ENCODE results near the gene TXNDC17.
A peak's percentile ranks its signal among the peaks of the same experiment; 100 is the strongest.

The TXNDC17 gene

DNA sequence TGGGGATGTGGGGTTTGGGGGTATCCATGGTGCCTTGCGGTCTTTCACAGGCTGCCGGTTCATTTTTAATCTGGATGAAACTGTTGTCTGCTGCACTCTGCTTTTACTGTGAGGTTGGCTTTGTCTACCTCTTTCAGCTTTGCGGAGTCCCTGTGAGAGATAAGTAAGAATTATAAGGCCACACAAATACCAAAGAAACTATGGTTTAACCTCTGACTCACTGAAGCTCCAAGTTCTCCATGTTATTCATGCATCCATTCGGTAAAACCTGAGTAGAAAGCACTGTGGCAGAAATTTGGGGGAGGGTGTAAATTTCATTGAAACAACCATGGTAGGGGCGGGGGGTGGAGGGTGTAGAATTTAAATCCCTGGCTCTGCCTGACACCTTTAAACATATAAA lies 30.8 kb upstream of the TXNDC17 start:
- DNase-seq (ENCODE audit: low spot score in 2 of 2) = no peak
- ATAC-seq (replicated peaks; ENCODE audit: extremely low read depth, poor library complexity, severe bottlenecking) = no peak
- Mint-ChIP-seq H3K36me3 (ENCODE audit: insufficient read depth) (peaks cover 35% of the 10 kb centered on the region), H3K27ac (ENCODE audit: low read depth) (no peak overlapping the region), H3K9me3 (no peaks in the 10 kb centered on the region), H3K27me3 (no peaks in the 10 kb centered on the region), H3K4me1 (peaks cover 11% of the 10 kb centered on the region), H3K4me3 (no peak overlapping the region)

DNA sequence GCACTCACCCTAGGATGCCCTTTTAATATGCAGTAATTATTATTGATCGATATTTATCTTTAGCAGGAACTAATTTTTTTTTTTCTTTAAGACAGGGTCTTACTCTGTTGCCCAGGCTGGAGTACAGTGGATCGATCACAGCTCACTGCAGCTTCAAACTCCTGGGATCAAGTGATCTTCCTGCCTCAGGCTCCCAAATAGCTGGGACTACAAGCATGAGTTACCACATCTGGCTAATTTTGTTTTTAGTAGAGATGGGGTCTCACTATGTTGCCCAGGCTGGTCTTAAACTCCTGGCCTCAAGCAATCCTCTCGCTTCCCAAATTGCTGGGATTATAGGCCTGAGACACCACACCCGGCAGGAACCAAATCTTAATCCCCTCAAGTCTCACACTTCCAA lies 29.6 kb upstream of the TXNDC17 start:
- Mint-ChIP-seq H3K9me3 (no peaks in the 10 kb centered on the region), H3K4me1 (peaks cover 11% of the 10 kb centered on the region), H3K36me3 (ENCODE audit: insufficient read depth) (peaks cover 27% of the 10 kb centered on the region), H3K27me3 (no peaks in the 10 kb centered on the region), H3K27ac (ENCODE audit: low read depth) (no peak overlapping the region), H3K4me3 (no peak overlapping the region)
- DNase-seq (ENCODE audit: low spot score in 2 of 2) (no peak), ATAC-seq (replicated peaks; ENCODE audit: extremely low read depth, poor library complexity, severe bottlenecking) (no peak)

DNA sequence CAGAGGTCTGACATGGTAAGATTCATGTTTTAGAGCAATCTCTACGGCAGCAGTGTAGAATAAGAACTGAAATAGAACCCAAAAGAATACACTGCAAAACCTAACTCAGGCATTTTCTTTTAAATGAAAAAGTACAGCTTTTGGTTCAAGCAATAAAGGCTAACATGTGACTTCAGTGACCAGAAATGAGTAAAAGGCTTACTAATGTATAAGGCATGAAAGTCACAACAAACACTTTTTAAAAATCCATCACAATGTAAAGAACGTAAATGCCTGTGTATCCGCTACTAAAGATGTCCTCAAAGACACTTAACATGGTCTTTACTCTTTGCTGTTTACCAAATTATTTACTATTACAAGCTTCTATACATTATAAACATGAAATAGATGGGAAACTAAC lies 16.9 kb upstream of the TXNDC17 start:
- peaks cover 12% of the 10 kb centered on the region for H3K4me1 Mint-ChIP-seq
- no peak overlapping the region for H3K4me3 Mint-ChIP-seq
- H3K27ac Mint-ChIP-seq (ENCODE audit: low read depth) = no peak overlapping the region
- DNase-seq (ENCODE audit: low spot score in 2 of 2) (no peak), ATAC-seq (replicated peaks; ENCODE audit: extremely low read depth, poor library complexity, severe bottlenecking) (no peak)
- H3K36me3 Mint-ChIP-seq (ENCODE audit: insufficient read depth) = peaks cover 19% of the 10 kb centered on the region
- no peaks in the 10 kb centered on the region for H3K27me3 Mint-ChIP-seq
- H3K9me3 Mint-ChIP-seq = no peaks in the 10 kb centered on the region

- no peak for DNase-seq (ENCODE audit: low spot score in 2 of 2)
- ATAC-seq (replicated peaks; ENCODE audit: extremely low read depth, poor library complexity, severe bottlenecking) = no peak
- peaks cover 16% of the 10 kb centered on the region for H3K36me3 Mint-ChIP-seq (ENCODE audit: insufficient read depth)
- no peaks in the 10 kb centered on the region for H3K27me3 Mint-ChIP-seq
- no peak overlapping the region for H3K27ac Mint-ChIP-seq (ENCODE audit: low read depth)
- no peaks in the 10 kb centered on the region for H3K9me3 Mint-ChIP-seq
- H3K4me1 Mint-ChIP-seq = peaks cover 24% of the 10 kb centered on the region
- no peak overlapping the region for H3K4me3 Mint-ChIP-seq
These were observed 14.2 kb upstream of the TXNDC17 start for GRCh38 chr17:6626616-6627015.

GRCh38 chr17:6627019-6627418 lies 13.8 kb upstream of the TXNDC17 start:
- Mint-ChIP-seq H3K27ac (ENCODE audit: low read depth) (no peak overlapping the region), H3K27me3 (no peaks in the 10 kb centered on the region), H3K4me3 (no peak overlapping the region), H3K4me1 (peaks cover 24% of the 10 kb centered on the region), H3K36me3 (ENCODE audit: insufficient read depth) (peaks cover 18% of the 10 kb centered on the region), H3K9me3 (no peaks in the 10 kb centered on the region)
- ATAC-seq (replicated peaks; ENCODE audit: extremely low read depth, poor library complexity, severe bottlenecking) (no peak), DNase-seq (ENCODE audit: low spot score in 2 of 2) (no peak)

DNA sequence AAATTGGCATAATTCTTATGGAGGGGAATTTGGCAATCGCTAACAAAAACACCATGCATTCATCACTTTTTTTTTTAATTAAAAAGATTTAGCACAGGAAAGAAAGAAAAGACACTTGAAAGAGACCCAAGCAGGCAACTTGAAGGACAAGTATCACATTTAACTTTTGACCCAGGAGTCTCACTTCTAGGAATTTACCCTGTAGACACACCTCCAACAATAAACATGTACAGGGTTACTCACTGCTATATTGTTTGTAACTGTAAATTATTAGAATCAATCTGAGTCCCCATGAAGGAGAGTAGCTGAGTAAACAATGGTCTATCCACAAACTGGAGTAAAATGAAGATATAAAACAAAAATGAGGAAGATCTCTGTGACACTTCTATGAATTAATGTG lies 10.5 kb upstream of the TXNDC17 start:
- peak overlapping the region; percentile 1 for H3K27ac Mint-ChIP-seq (ENCODE audit: low read depth)
- H3K36me3 Mint-ChIP-seq (ENCODE audit: insufficient read depth) = peaks cover 36% of the 10 kb centered on the region
- DNase-seq (ENCODE audit: low spot score in 2 of 2) (no peak), ATAC-seq (replicated peaks; ENCODE audit: extremely low read depth, poor library complexity, severe bottlenecking) (no peak)
- H3K27me3 Mint-ChIP-seq = no peaks in the 10 kb centered on the region
- H3K4me3 Mint-ChIP-seq = no peak overlapping the region
- H3K4me1 Mint-ChIP-seq = peaks cover 24% of the 10 kb centered on the region
- H3K9me3 Mint-ChIP-seq = no peaks in the 10 kb centered on the region

DNA sequence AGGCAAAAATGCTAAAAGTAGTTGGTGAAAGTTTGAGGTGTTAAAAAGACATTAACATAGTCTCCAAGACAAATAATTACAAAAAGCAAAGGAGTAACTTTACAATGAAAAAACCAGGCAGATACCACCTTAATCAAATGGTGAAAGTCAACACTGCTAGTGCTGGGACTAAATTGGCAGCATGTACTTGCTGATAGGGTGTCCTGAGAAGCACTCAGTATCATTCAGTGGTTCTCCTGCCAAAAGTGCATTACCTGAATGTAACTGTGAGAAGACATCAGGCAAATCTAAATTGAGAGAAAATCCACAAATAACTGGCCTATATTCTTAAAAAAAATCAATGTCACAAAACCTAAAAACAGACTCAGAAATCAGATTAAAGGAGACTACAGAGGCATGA lies 8.3 kb upstream of the TXNDC17 start:
- DNase-seq (ENCODE audit: low spot score in 2 of 2) = no peak
- Mint-ChIP-seq H3K4me1 (peaks cover 25% of the 10 kb centered on the region), H3K36me3 (ENCODE audit: insufficient read depth) (peaks cover 31% of the 10 kb centered on the region), H3K4me3 (no peak overlapping the region), H3K27me3 (no peaks in the 10 kb centered on the region), H3K27ac (ENCODE audit: low read depth) (peak overlapping the region; percentile 67), H3K9me3 (no peaks in the 10 kb centered on the region)
- no peak for ATAC-seq (replicated peaks; ENCODE audit: extremely low read depth, poor library complexity, severe bottlenecking)

DNA sequence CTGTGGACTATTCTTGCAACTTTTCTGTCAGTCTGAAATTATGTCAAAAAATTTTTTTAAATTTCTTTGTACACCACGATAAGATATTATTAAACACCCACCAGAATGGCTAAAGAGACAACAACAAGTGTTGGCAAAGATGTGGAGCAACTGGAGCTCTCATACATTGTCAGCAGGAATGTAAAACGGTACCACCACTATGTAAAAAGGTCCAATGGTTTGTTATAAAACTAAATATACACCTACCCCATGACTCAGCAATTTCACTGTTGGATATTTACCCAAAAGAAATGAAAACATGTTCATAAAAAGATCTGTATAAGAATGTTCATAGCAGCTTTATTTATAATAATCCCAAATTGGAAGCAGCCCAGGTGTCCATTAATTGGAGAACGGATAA lies 7.6 kb upstream of the TXNDC17 start:
- no peak for DNase-seq (ENCODE audit: low spot score in 2 of 2)
- no peak overlapping the region for H3K4me3 Mint-ChIP-seq
- no peak for ATAC-seq (replicated peaks; ENCODE audit: extremely low read depth, poor library complexity, severe bottlenecking)
- H3K9me3 Mint-ChIP-seq = no peaks in the 10 kb centered on the region
- peaks cover 31% of the 10 kb centered on the region for H3K4me1 Mint-ChIP-seq
- H3K27me3 Mint-ChIP-seq = no peaks in the 10 kb centered on the region
- no peak overlapping the region for H3K27ac Mint-ChIP-seq (ENCODE audit: low read depth)
- peaks cover 27% of the 10 kb centered on the region for H3K36me3 Mint-ChIP-seq (ENCODE audit: insufficient read depth)

GRCh38 chr17:6636105-6636504 lies 4.8 kb upstream of the TXNDC17 start:
- no peak overlapping the region for H3K4me3 Mint-ChIP-seq
- peaks cover 48% of the 10 kb centered on the region for H3K4me1 Mint-ChIP-seq
- DNase-seq (ENCODE audit: low spot score in 2 of 2) (no peak), ATAC-seq (replicated peaks; ENCODE audit: extremely low read depth, poor library complexity, severe bottlenecking) (no peak)
- no peak overlapping the region for H3K27ac Mint-ChIP-seq (ENCODE audit: low read depth)
- H3K27me3 Mint-ChIP-seq = no peaks in the 10 kb centered on the region
- H3K36me3 Mint-ChIP-seq (ENCODE audit: insufficient read depth) = peaks cover 30% of the 10 kb centered on the region
- H3K9me3 Mint-ChIP-seq = no peaks in the 10 kb centered on the region

DNA sequence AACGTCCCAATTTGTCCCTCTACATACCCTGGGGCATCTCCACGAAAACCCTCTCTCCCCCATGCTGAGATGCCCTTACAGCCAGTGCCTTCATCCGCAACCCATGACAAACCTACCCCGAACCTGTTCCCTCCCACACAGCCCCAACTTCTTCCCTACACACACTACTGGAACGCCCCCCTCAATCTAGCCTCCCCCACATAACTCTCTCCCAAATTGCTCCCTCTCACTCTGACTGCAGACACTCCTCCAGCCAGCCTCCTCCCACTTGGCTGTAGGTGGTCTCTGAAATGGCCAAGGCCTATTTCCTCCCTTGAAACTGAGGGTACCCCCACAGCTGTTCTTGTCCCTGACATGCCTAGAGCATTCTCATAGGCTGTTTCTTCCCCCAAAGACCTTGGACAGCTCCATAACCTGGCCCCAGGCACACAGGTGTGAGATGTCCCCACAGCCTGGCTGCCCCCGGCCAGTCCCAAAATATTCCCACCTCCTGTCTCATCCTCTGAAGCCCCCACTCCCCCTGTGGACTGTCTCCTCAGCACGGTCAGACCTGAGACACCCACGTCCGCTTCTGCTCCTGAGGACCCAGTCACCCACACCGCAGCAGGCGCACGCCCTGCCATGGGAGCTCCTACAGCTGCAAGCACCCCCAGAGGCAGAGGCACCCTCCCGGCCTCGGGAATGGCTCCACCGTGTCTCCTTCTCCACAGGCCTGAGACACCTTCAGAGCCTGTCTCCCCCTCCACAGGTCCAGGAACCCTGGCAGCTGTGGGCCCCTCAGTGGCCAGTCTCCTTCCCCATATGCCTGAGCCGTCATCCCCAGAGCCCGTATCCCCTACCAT lies 4.0 kb upstream of the TXNDC17 start:
- Mint-ChIP-seq H3K9me3 (no peaks in the 10 kb centered on the region), H3K4me1 (peaks cover 50% of the 10 kb centered on the region), H3K36me3 (ENCODE audit: insufficient read depth) (peaks cover 33% of the 10 kb centered on the region), H3K27ac (ENCODE audit: low read depth) (peak overlapping the region; percentile 47), H3K27me3 (no peaks in the 10 kb centered on the region), H3K4me3 (no peak overlapping the region)
- ATAC-seq (replicated peaks; ENCODE audit: extremely low read depth, poor library complexity, severe bottlenecking) (no peak), DNase-seq (ENCODE audit: low spot score in 2 of 2) (no peak)

- H3K4me1 Mint-ChIP-seq = peaks cover 52% of the 10 kb centered on the region
- peaks cover 31% of the 10 kb centered on the region for H3K36me3 Mint-ChIP-seq (ENCODE audit: insufficient read depth)
- DNase-seq (ENCODE audit: low spot score in 2 of 2) = no peak
- no peak overlapping the region for H3K4me3 Mint-ChIP-seq
- no peak overlapping the region for H3K27ac Mint-ChIP-seq (ENCODE audit: low read depth)
- no peaks in the 10 kb centered on the region for H3K27me3 Mint-ChIP-seq
- no peak for ATAC-seq (replicated peaks; ENCODE audit: extremely low read depth, poor library complexity, severe bottlenecking)
- no peaks in the 10 kb centered on the region for H3K9me3 Mint-ChIP-seq
These were observed 3.4 kb upstream of the TXNDC17 start for GRCh38 chr17:6637458-6637840.

- Mint-ChIP-seq H3K9me3 (no peaks in the 10 kb centered on the region), H3K4me3 (peak overlapping the region; percentile 95), H3K36me3 (ENCODE audit: insufficient read depth) (peaks cover 32% of the 10 kb centered on the region), H3K4me1 (peaks cover 56% of the 10 kb centered on the region), H3K27me3 (no peaks in the 10 kb centered on the region), H3K27ac (ENCODE audit: low read depth) (peak overlapping the region; percentile 94)
- DNase-seq (ENCODE audit: low spot score in 2 of 2) = no peak
- no peak for ATAC-seq (replicated peaks; ENCODE audit: extremely low read depth, poor library complexity, severe bottlenecking)
These were observed 2.6 kb upstream of the TXNDC17 start for GRCh38 chr17:6638046-6638908.
